H9 (cell line): ENCODE data around the gene PIN4. TPM values are rescaled to one million over a fixed set of nuclear protein-coding genes. Genes with fewer than 3 reads are reported as not detected.
A peak's percentile ranks its signal among the peaks of the same experiment; 100 is the strongest.

Experiments used
- DNase-seq: peaks from one replicate; pipeline ENCODE4 v3.0.0-alpha.2; 2017
- H2AFZ ChIP-seq: one replicate; pipeline ENCODE4 v1.6.1; 2013; ENCODE audit warnings: mild to moderate bottlenecking, low read length, control low read depth, moderate library complexity
- H2AK5ac ChIP-seq: 2 replicates; pipeline ENCODE4 v1.6.1; 2013; ENCODE audit warnings: low read length, control low read depth, mixed read lengths; ENCODE audit not compliant: insufficient read length
- H2BK120ac ChIP-seq: one replicate; pipeline ENCODE4 v1.6.1; 2013; ENCODE audit warnings: low read depth, mild to moderate bottlenecking, low read length, control low read depth, inconsistent platforms; ENCODE audit not compliant: poor library complexity, severe bottlenecking
- H2BK12ac ChIP-seq: 2 replicates; pipeline ENCODE4 v1.6.1; 2013; ENCODE audit warnings: low read length, control low read depth, mixed read lengths, low read depth; ENCODE audit not compliant: insufficient read length
- H2BK15ac ChIP-seq: 2 replicates; pipeline ENCODE4 v1.6.1; 2013; ENCODE audit warnings: low read depth, low read length, control low read depth
- H2BK20ac ChIP-seq: one replicate; pipeline ENCODE4 v1.6.1; 2013; ENCODE audit warnings: low read depth, mild to moderate bottlenecking, low read length, control low read depth, inconsistent platforms; ENCODE audit not compliant: poor library complexity, severe bottlenecking
- H2BK5ac ChIP-seq: 2 replicates; pipeline ENCODE4 v1.6.1; 2013; ENCODE audit warnings: low read length, control low read depth, mixed read lengths; ENCODE audit not compliant: insufficient read length
- H3K14ac ChIP-seq: 2 replicates; pipeline ENCODE4 v1.6.1; 2013; ENCODE audit warnings: low read length, control low read depth; ENCODE audit not compliant: insufficient read depth
- H3K18ac ChIP-seq: 2 replicates; pipeline ENCODE4 v1.6.1; 2013; ENCODE audit warnings: low read depth, mild to moderate bottlenecking, mixed read lengths, low read length, control low read depth; ENCODE audit not compliant: insufficient read length
- H3K23ac ChIP-seq: 2 replicates; pipeline ENCODE4 v1.6.1; 2013; ENCODE audit warnings: low read length, control low read depth, mixed read lengths, low read depth; ENCODE audit not compliant: insufficient read length
- H3K23me2 ChIP-seq: 2 replicates; pipeline ENCODE4 v1.6.1; 2013; ENCODE audit warnings: low read depth, mild to moderate bottlenecking, mixed read lengths, low read length, control low read depth; ENCODE audit not compliant: insufficient read length, poor library complexity, severe bottlenecking
- H3K27ac ChIP-seq: 2 replicates; pipeline ENCODE4 v1.5.1; 2013; ENCODE audit warnings: low read length, control low read depth, mixed read lengths, low read depth; ENCODE audit not compliant: insufficient read length
- H3K27me3 ChIP-seq: 2 replicates; pipeline ENCODE4 v1.6.1; 2013; ENCODE audit warnings: low read length, control low read depth, inconsistent platforms; ENCODE audit not compliant: insufficient read depth
- H3K4ac ChIP-seq: 2 replicates; pipeline ENCODE4 v1.6.1; 2013; ENCODE audit warnings: low read depth, mild to moderate bottlenecking, control low read depth, inconsistent platforms, low read length, moderate library complexity
- H3K4me1 ChIP-seq: 2 replicates; pipeline ENCODE4 v1.6.1; 2013; ENCODE audit warnings: low read length, control low read depth, inconsistent platforms; ENCODE audit not compliant: insufficient read depth
- H3K4me2 ChIP-seq: 2 replicates; pipeline ENCODE4 v1.6.1; 2013; ENCODE audit warnings: low read length, control low read depth, mixed read lengths; ENCODE audit not compliant: insufficient read length, insufficient read depth
- H3K56ac ChIP-seq: 2 replicates; pipeline ENCODE4 v1.6.1; 2013; ENCODE audit warnings: low read depth, mild to moderate bottlenecking, mixed read lengths, low read length, control low read depth; ENCODE audit not compliant: insufficient read length
- H3K79me1 ChIP-seq: 2 replicates; pipeline ENCODE4 v1.6.1; 2013; ENCODE audit warnings: low read depth, mild to moderate bottlenecking, moderate library complexity, low read length, control low read depth, inconsistent platforms; ENCODE audit not compliant: insufficient read depth, poor library complexity, severe bottlenecking
- H3K79me2 ChIP-seq: 2 replicates; pipeline ENCODE4 v1.6.1; 2013; ENCODE audit warnings: low read length, control low read depth, inconsistent platforms; ENCODE audit not compliant: insufficient read depth
- H3K9ac ChIP-seq: 2 replicates; pipeline ENCODE4 v1.6.1; 2013; ENCODE audit warnings: low read length, control low read depth, mixed read lengths; ENCODE audit not compliant: insufficient read length; ENCODE audit errors: extremely low read depth
- H3K9me3 ChIP-seq: one replicate; pipeline ENCODE4 v1.6.1; 2013; ENCODE audit warnings: low read depth, low read length, inconsistent platforms; ENCODE audit not compliant: control insufficient read depth
- H3T11ph ChIP-seq: one replicate; pipeline ENCODE4 v1.6.1; 2013; ENCODE audit warnings: mild to moderate bottlenecking, low read length, control low read depth, inconsistent platforms
- H4K20me1 ChIP-seq: one replicate; pipeline ENCODE4 v1.6.1; 2013; ENCODE audit not compliant: control insufficient read depth, insufficient read length, insufficient read depth
- H4K5ac ChIP-seq: 2 replicates; pipeline ENCODE4 v1.6.1; 2013; ENCODE audit warnings: low read depth, mild to moderate bottlenecking, mixed read lengths, low read length, control low read depth; ENCODE audit not compliant: insufficient read length
- H4K8ac ChIP-seq: replicated peaks from 2 replicates; pipeline ENCODE4 v1.6.1; 2013; ENCODE audit warnings: low read length, control low read depth, mixed read lengths, low read depth; ENCODE audit not compliant: insufficient read length
- H4K91ac ChIP-seq: 2 replicates; pipeline ENCODE4 v1.6.1; 2013; ENCODE audit warnings: low read depth, mild to moderate bottlenecking, moderate library complexity, mixed read lengths, low read length, control low read depth; ENCODE audit not compliant: insufficient read length
- H3K27ac Mint-ChIP-seq, 3 experiments: 2 replicates in 2 of 3; 3 replicates in 1 of 3; pipeline ENCODE4 v1.8.0; 2020 to 2021; ENCODE audit warnings: mixed read lengths in 3 of 3, mild to moderate bottlenecking in 1 of 3, moderate library complexity in 1 of 3
- H3K27me3 Mint-ChIP-seq: 2 replicates; pipeline ENCODE4 v1.8.0; 2021; ENCODE audit warnings: low read depth, mild to moderate bottlenecking, moderate library complexity, mixed read lengths
- H3K36me3 Mint-ChIP-seq, 3 experiments: 2 replicates in 2 of 3; 3 replicates in 1 of 3; pipeline ENCODE4 v1.8.0; 2020 to 2021; ENCODE audit warnings: low read depth in 3 of 3, mixed read lengths in 3 of 3; ENCODE audit not compliant: insufficient read depth in 1 of 3
- H3K4me1 Mint-ChIP-seq, 2 experiments: 2 replicates each; pipeline ENCODE4 v1.8.0; 2020; ENCODE audit warnings: mixed read lengths in 2 of 2
- H3K4me3 Mint-ChIP-seq, 2 experiments: 2 replicates in 1 of 2; 3 replicates in 1 of 2; pipeline ENCODE4 v1.8.0; 2020 to 2021; ENCODE audit warnings: mild to moderate bottlenecking in 2 of 2, mixed read lengths in 2 of 2, moderate library complexity in 1 of 2
- H3K9me3 Mint-ChIP-seq, 2 experiments: 2 replicates in 1 of 2; 3 replicates in 1 of 2; pipeline ENCODE4 v1.8.0; 2020; ENCODE audit warnings: mild to moderate bottlenecking in 2 of 2, mixed read lengths in 2 of 2, moderate library complexity in 1 of 2
- WGBS: extraction: QIAGEN DNeasy Blood & Tissue Kit; methylation state at CpG from one replicate; pipeline ENCODE4 v1.1.7; 2013; ENCODE audit warnings: missing lambda C conversion rate, low lambda C conversion rate, mixed read lengths; ENCODE audit not compliant: insufficient read length; ENCODE audit errors: extremely low coverage; 5-methylcytosine and 5-hydroxymethylcytosine counted together
- total RNA-seq: library from RNA; stranded (reverse); gene quantifications from 2 replicates; pipeline ENCODE4 v1.2.1, GENCODE V29; 2021
- TF ChIP-seq, protein P1 (sequence below): fragments of 200-600 bp; sonication (generic); conservative IDR thresholded peaks from 3 replicates; pipeline ENCODE4 v1.8.0; 2021; ENCODE audit warnings: antibody characterized with exemption, mild to moderate bottlenecking

PIN4 gene
- total RNA-seq, 1 experiment from 2014 or later = 16.3 TPM

DNA sequence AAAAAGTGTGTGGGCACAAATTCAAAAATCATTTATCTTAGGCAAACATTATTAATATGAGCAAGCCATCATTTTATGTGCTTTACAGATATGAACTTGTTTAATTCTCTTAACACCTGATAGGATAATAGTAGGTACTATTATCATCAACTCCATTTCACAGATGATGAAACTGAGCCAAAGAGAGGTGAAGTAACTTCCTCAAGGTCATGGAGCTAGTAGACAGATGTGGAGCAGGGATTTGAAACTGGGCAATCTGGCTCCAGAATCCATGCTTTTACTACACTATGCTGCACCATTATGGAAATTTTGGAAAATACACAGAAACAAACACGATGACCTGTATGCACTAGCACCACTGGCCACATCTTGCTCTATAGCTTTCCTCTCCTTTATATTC lies 1.0 kb upstream of the PIN4 start:
- H3K4me1 Mint-ChIP-seq = peaks cover 0 to 5% of the 10 kb centered on the region in 2 experiments; a peak in 1 of 4 replicates
- H3T11ph ChIP-seq = no peak overlapping the region
- no peaks in the 10 kb centered on the region for H3K79me1 ChIP-seq
- no peak overlapping the region for H3K4ac ChIP-seq
- H3K4me3 Mint-ChIP-seq = no peak overlapping the region
- no peak overlapping the region for H3K18ac ChIP-seq
- H3K14ac ChIP-seq = no peak overlapping the region
- peaks cover 5% of the 10 kb centered on the region for H3K27me3 Mint-ChIP-seq
- DNase-seq = no peak
- no peak overlapping the region for H2BK120ac ChIP-seq
- H3K4me1 ChIP-seq = no peaks in the 10 kb centered on the region
- peaks cover 3% of the 10 kb centered on the region for H4K20me1 ChIP-seq
- H3K23ac ChIP-seq = no peak overlapping the region
- no peak overlapping the region for H2BK5ac ChIP-seq
- H3K56ac ChIP-seq = no peak overlapping the region
- no peak overlapping the region for H3K9ac ChIP-seq
- peak overlapping the region; percentile 41 for H3K27ac ChIP-seq
- H2BK20ac ChIP-seq = no peak overlapping the region
- peaks cover 36% of the 10 kb centered on the region for H3K9me3 ChIP-seq
- no peaks in the 10 kb centered on the region for H3K27me3 ChIP-seq
- peaks cover 29 to 37% of the 10 kb centered on the region in 2 experiments for H3K9me3 Mint-ChIP-seq
- H3K36me3 Mint-ChIP-seq = peaks cover 4 to 8% (median 6%) of the 10 kb centered on the region in 3 experiments
- H3K27ac Mint-ChIP-seq = no peak overlapping the region
- H4K8ac ChIP-seq = no peak overlapping the region
- H2BK15ac ChIP-seq = no peak overlapping the region
- H4K5ac ChIP-seq = peak overlapping the region; percentile 72
- no CpG with 5 or more reads among the region's 1 CpG for WGBS
- H3K79me2 ChIP-seq = no peaks in the 10 kb centered on the region; the same call in 1 of the 2 replicates
- no peak overlapping the region for H2AFZ ChIP-seq
- no peak overlapping the region for H4K91ac ChIP-seq
- TF ChIP-seq, protein P1, sequence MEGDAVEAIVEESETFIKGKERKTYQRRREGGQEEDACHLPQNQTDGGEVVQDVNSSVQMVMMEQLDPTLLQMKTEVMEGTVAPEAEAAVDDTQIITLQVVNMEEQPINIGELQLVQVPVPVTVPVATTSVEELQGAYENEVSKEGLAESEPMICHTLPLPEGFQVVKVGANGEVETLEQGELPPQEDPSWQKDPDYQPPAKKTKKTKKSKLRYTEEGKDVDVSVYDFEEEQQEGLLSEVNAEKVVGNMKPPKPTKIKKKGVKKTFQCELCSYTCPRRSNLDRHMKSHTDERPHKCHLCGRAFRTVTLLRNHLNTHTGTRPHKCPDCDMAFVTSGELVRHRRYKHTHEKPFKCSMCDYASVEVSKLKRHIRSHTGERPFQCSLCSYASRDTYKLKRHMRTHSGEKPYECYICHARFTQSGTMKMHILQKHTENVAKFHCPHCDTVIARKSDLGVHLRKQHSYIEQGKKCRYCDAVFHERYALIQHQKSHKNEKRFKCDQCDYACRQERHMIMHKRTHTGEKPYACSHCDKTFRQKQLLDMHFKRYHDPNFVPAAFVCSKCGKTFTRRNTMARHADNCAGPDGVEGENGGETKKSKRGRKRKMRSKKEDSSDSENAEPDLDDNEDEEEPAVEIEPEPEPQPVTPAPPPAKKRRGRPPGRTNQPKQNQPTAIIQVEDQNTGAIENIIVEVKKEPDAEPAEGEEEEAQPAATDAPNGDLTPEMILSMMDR = no peak
- no peak overlapping the region for H2BK12ac ChIP-seq
- H3K4me2 ChIP-seq = peak overlapping the region; percentile 16
- H2AK5ac ChIP-seq = no peak overlapping the region
- H3K23me2 ChIP-seq = no peaks in the 10 kb centered on the region
